HG03175 (cell line): Measurements from ENCODE around the gene CNFN.

Experiments used
- ATAC-seq: cut with Tn5 transposase; IDR thresholded peaks from one replicate; pipeline ENCODE4 v1.9.1; 2021; ENCODE audit warnings: mild to moderate bottlenecking, moderate library complexity; ENCODE audit not compliant: unreplicated experiment

Gene CNFN

GRCh38 chr19:42410371-42410770, 20.3 kb upstream of the CNFN start:
- ATAC-seq: no peak

- no peak for ATAC-seq
Measured at GRCh38 chr19:42409477-42409876, 19.4 kb upstream of the CNFN start.

GRCh38 chr19:42407816-42408175, 17.7 kb upstream of the CNFN start:
- no peak for ATAC-seq

GRCh38 chr19:42407085-42407815, 17.2 kb upstream of the CNFN start:
- ATAC-seq: no peak

GRCh38 chr19:42406111-42406510, 16.0 kb upstream of the CNFN start:
- no peak for ATAC-seq

GRCh38 chr19:42403586-42403985, 13.5 kb upstream of the CNFN start:
- no peak for ATAC-seq

- no peak for ATAC-seq
Measured at GRCh38 chr19:42402376-42403116, 12.4 kb upstream of the CNFN start.

- ATAC-seq: no peak
Measured at GRCh38 chr19:42401365-42402303, 11.5 kb upstream of the CNFN start.

- ATAC-seq: no peak
Measured at GRCh38 chr19:42400404-42400803, 10.3 kb upstream of the CNFN start.

- no peak for ATAC-seq
Measured at GRCh38 chr19:42397263-42398166, 7.4 kb upstream of the CNFN start.

GRCh38 chr19:42396381-42397262, 6.5 kb upstream of the CNFN start:
- ATAC-seq: peak; percentile 97

- no peak for ATAC-seq
Measured at GRCh38 chr19:42394751-42395150, 4.7 kb upstream of the CNFN start.

- ATAC-seq: no peak
Measured at GRCh38 chr19:42392165-42392564, 2.1 kb upstream of the CNFN start.

GRCh38 chr19:42388851-42389489, 1.1 kb downstream of the CNFN start:
- no peak for ATAC-seq

- peak; percentile 65 for ATAC-seq
Measured at GRCh38 chr19:42386974-42387707, 3.0 kb downstream of the CNFN start.

GRCh38 chr19:42380155-42380554, 9.9 kb downstream of the CNFN start:
- no peak for ATAC-seq

- ATAC-seq: no peak
Measured at GRCh38 chr19:42378225-42379215, 11.6 kb downstream of the CNFN start.
